Left lung (tissue), 10 donors: ENCODE results near the gene ZNF768. TPM values are rescaled to one million over a fixed set of nuclear protein-coding genes. Genes with fewer than 3 reads are reported as not detected.

Experiments
- ATAC-seq: fragments of 200-7000 bp; cut with Tn5 transposase; one replicate; pipeline ENCODE4 v1.9.1; 2020; ENCODE audit warnings: moderate library complexity
- DNase-seq, 4 donors: peaks; one replicate each; pipeline ENCODE4 v3.0.0-alpha.2; 2013 to 2020
- H3K27ac ChIP-seq, 2 donors: fragments of 200-600 bp; sonication (generic) in 1 of 2; one replicate each; pipeline versions ENCODE4 v1.5.0 to v1.8.0; 2020 to 2021
- H3K27me3 ChIP-seq, 2 donors: fragments of 200-600 bp; sonication (generic) in 1 of 2; one replicate each; pipeline versions ENCODE4 v1.5.0 to v1.8.0; 2020 to 2021
- H3K36me3 ChIP-seq, 2 donors: fragments of 200-600 bp; sonication (generic) in 1 of 2; one replicate each; pipeline versions ENCODE4 v1.5.0 to v1.8.0; 2020 to 2021
- H3K4me1 ChIP-seq, 2 donors: fragments of 200-600 bp; one replicate each; pipeline ENCODE4 v1.8.0; 2021
- H3K4me3 ChIP-seq, 2 donors: fragments of 200-600 bp; sonication (generic) in 1 of 2; one replicate each; pipeline versions ENCODE4 v1.5.0 to v1.8.0; 2020 to 2021; ENCODE audit warnings: mild to moderate bottlenecking in 1 of 2
- H3K9me3 ChIP-seq, 2 donors: fragments of 200-600 bp; sonication (generic) in 1 of 2; one replicate each; pipeline versions ENCODE4 v1.5.0 to v1.8.0; 2020 to 2021
- CTCF ChIP-seq, 2 donors: fragments of 200-600 bp; sonication (generic) in 1 of 2; IDR thresholded peaks; one replicate each; pipeline versions ENCODE4 v1.5.0 to v1.8.0; 2021; ENCODE audit warnings: antibody characterized with exemption in 2 of 2
- intact Hi-C, 2 donors: fragments of 100-400 bp; cut with DNase I; formaldehyde crosslinking; loops; one replicate each; pipeline versions ENCODE4 v1.11.2 to v1.14.2; 2022
- polyA plus RNA-seq, 6 donors: library from polyadenylated mRNA; unstranded; fragments of 120-200 nt; gene quantifications; one replicate each; pipeline ENCODE4 v1.2.1, GENCODE V29; 2013; ENCODE audit not compliant: insufficient read length in 6 of 6
- total RNA-seq, 2 donors: library from RNA; stranded (reverse); fragmentation: NEBNext Ultra II Directional; extraction: Animal tissue kit (Norgen Biotek cat#: 25700); gene quantifications; one replicate each; pipeline ENCODE4 v1.2.1, GENCODE V29; 2021
- donor health status: DM: no; HTN: yes; CAD: no.
- donor health status: DM: no; HTN: no; CAD: no.

Gene ZNF768
- total and polyA plus RNA-seq, 8 donors, result 26.1 to 42.2 (median 33.8) TPM

DNA sequence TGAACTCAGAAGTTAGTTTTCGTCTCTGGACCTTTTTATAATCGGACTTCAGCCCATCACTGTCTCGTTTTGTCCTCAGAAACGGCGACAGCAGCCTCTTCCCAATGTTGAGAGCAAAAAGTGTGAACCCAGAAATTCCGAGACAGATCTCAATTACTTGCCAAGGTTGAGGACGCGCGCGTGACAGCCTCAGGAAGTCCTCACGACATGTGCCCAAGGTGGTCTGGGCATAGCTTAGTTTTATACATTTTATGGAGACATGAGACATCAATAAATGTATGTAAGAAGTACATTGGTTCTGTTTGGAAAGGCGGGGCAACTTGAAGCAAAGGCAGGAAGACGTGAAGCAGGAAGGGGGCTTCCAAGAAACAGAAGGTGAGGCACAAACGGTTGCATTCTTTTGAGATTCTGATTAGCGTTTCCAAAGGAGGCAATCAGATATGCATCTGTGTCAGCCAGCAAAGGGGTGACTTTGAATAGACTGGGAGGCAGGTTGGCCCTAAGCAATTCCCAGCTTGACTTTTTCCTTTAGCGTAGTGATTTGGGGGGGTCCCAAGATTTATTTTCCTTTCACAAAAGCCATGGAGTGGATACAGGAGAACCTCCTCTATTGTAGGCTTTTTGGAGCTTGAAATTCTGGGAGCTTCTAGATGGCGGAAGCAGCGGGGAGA is 8.9 kb upstream of the ZNF768 start:
- Histone ChIP-seq H3K27me3 (no peaks in the 10 kb centered on the region), H3K27ac (peak overlapping the region; percentile 91 to 94), H3K4me3 (peak overlapping the region; percentile 62 to 65), H3K9me3 (no peaks in the 10 kb centered on the region), H3K36me3 (peaks cover 0 to 26% of the 10 kb centered on the region in 2 donors), H3K4me1 (peaks cover 7 to 42% of the 10 kb centered on the region in 2 donors)
- no peak for DNase-seq
- intact Hi-C loops, result no loop called here
- peak; percentile 8 for ATAC-seq
- TF ChIP-seq CTCF (IDR thresholded peaks at IDR 0.05), result no peak

DNA sequence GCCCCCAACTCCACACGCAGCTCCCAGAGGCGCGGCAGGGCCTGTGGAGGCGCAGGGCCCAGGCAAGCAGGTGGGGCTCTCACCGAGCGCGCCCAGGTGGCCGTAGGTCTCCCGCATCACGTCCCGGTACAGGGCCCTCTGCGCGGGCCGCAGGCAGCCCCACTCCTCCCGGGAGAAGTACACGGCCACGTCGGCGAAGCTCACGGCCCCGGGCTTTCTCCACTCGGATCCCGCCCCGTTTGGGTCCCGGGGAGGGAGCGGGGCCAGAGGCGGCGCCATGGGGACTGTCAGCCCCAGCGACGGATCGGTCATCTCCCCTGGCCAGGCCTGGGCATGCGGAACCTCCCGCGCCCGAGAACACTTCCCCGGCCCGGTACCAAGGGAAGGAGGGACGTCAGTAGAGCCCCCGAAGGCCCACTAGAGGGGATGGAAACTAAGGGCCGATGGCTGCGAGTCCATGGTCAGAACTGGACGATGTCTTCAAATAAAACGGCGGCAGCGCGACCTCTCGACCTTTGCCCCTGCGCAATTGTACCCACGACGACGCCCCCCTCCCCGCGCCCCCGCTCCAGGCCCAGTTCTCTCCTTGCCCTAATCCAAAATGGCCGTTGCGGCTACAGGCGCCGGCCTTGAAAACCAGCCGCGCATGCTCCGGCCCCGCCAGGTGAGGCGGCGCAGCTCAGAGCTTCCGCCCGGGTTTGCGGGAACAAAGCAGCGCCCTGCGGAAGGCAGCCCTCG is 8.2 kb upstream of the ZNF768 start, which contains the start of gene ZNF747:
Gene ZNF747, minus strand, starts transcription at position 491 of the 738 bp plus-strand sequence. Its CDS starts 179 bp downstream, at position 312.
- TF ChIP-seq CTCF (IDR thresholded peaks at IDR 0.05), result no peak
- DNase-seq (peak; percentile 90 to 98 (median 94)), ATAC-seq (peak; percentile 92)
- no peaks in the 10 kb centered on the region for H3K9me3 ChIP-seq
- no peaks in the 10 kb centered on the region for H3K27me3 ChIP-seq
- peaks cover 7 to 43% of the 10 kb centered on the region in 2 donors for H3K4me1 ChIP-seq
- peak within 1 kb of the TSS; percentile 62 to 65 for H3K4me3 ChIP-seq
- intact Hi-C loops, result no loop called here
- peak within 1 kb of the TSS; percentile 91 to 94 for H3K27ac ChIP-seq
- H3K36me3 ChIP-seq, result peaks cover 0 to 26% of the 10 kb centered on the region in 2 donors

- Histone ChIP-seq H3K9me3 (no peaks in the 10 kb centered on the region), H3K4me3 (peak overlapping the region; percentile 62 to 65), H3K27me3 (no peaks in the 10 kb centered on the region), H3K27ac (peak overlapping the region; percentile 91 to 94), H3K36me3 (peaks cover 0 to 26% of the 10 kb centered on the region in 2 donors), H3K4me1 (peaks cover 7 to 50% of the 10 kb centered on the region in 2 donors)
- DNase-seq (no peak), ATAC-seq (peak; percentile 2)
- TF ChIP-seq CTCF (IDR thresholded peaks at IDR 0.05), result no peak
- intact Hi-C loops, result no loop called here
These were observed 7.5 kb upstream of the ZNF768 start for GRCh38 chr16:30533748-30534367.

DNA sequence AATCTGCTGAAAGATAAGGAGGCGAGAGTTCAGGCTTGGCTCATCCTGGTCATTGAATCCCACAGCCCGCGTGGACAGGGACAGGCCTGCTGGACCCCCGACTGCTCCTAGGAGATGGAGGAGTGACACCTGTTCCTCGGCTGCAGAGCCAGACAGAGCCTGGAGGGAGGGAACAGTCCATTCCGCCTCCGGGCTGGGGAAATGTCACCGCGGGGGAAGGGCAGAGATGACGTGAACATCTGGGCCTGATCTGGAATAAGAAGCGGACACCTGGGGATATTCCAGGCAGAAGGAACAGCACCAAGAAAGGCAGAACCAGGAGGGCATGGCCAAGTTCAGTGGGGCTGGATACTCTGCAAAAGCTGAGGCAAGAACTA is 6.8 kb upstream of the ZNF768 start:
- H3K36me3 ChIP-seq, result peaks cover 0 to 26% of the 10 kb centered on the region in 2 donors
- H3K27ac ChIP-seq, result peak overlapping the region; percentile 91 to 94
- no peak for ATAC-seq
- DNase-seq, result peak in 1 of 4 donors; percentile 54
- TF ChIP-seq CTCF (IDR thresholded peaks at IDR 0.05), result no peak
- peaks cover 8 to 57% of the 10 kb centered on the region in 2 donors for H3K4me1 ChIP-seq
- H3K4me3 ChIP-seq, result peak overlapping the region in 1 of 2 donors; percentile 62
- intact Hi-C loops, result no loop called here
- H3K27me3 ChIP-seq, result no peaks in the 10 kb centered on the region
- H3K9me3 ChIP-seq, result no peaks in the 10 kb centered on the region
